Common myeloid progenitor, CD34-positive (primary cell): ENCODE measurements around the gene ZNF638.

Source experiments
- CTCF ChIA-PET: fragments of 350-600 bp; sonication (Branson Sonifier 250); formaldehyde crosslinking; loops from one replicate; lab custom pipeline; 2021; ENCODE audit warnings: antibody characterized with exemption; lab: Charles Lee
- POLR2A ChIA-PET: fragments of 350-600 bp; sonication (Branson Sonifier 250); formaldehyde crosslinking; loops from one replicate; lab custom pipeline; 2021; ENCODE audit warnings: antibody characterized with exemption; lab: Charles Lee
- DNase-seq, 3 donors: peaks; one replicate each; pipeline versions ENCODE4 v3.0.0 to v3.0.0-alpha.2; 2013
- H3K27ac ChIP-seq, 2 experiments: 1 replicate in 1 of 2; 2 replicates in 1 of 2; pipeline ENCODE4 v1.7.0; 2013; ENCODE audit warnings: inconsistent platforms in 2 of 2, low read length in 2 of 2, mild to moderate bottlenecking in 2 of 2, low read depth in 1 of 2, moderate library complexity in 1 of 2; ENCODE audit not compliant: severe bottlenecking in 2 of 2, insufficient read depth in 1 of 2, poor library complexity in 1 of 2
- H3K27me3 ChIP-seq, 5 experiments: replicated peaks in 2 of 5; 1 replicate in 3 of 5; 2 replicates in 2 of 5; pipeline versions ENCODE4 v1.6.1 to v1.7.0; 2013; ENCODE audit warnings: low read length in 4 of 5, mild to moderate bottlenecking in 2 of 5, moderate library complexity in 2 of 5, inconsistent platforms in 1 of 5; ENCODE audit not compliant: insufficient read depth in 5 of 5, control insufficient read depth in 4 of 5
- H3K36me3 ChIP-seq, 4 experiments: 1 replicate in 2 of 4; 2 replicates in 2 of 4; pipeline versions ENCODE4 v1.6.1 to v1.7.0; 2013; ENCODE audit warnings: low read length in 3 of 4, control low read depth in 1 of 4, mild to moderate bottlenecking in 1 of 4; ENCODE audit not compliant: control insufficient read depth in 4 of 4, insufficient read depth in 4 of 4
- H3K4me1 ChIP-seq, 4 experiments: 1 replicate in 3 of 4; 2 replicates in 1 of 4; pipeline versions ENCODE4 v1.6.1 to v1.7.1; 2013; ENCODE audit warnings: low read length in 3 of 4, mild to moderate bottlenecking in 3 of 4, control low read depth in 1 of 4, inconsistent platforms in 1 of 4, moderate library complexity in 1 of 4; ENCODE audit not compliant: control insufficient read depth in 4 of 4, insufficient read depth in 4 of 4; ENCODE audit errors: control extremely low read depth in 1 of 4
- H3K4me3 ChIP-seq, 7 experiments: 1 replicate in 4 of 7; 2 replicates in 3 of 7; pipeline versions ENCODE4 v1.5.1 to v1.7.0; 2013; ENCODE audit warnings: mild to moderate bottlenecking in 7 of 7, low read length in 6 of 7, moderate library complexity in 6 of 7, inconsistent platforms in 2 of 7, low read depth in 2 of 7, control low read depth in 1 of 7; ENCODE audit not compliant: insufficient read depth in 4 of 7, control insufficient read depth in 1 of 7; ENCODE audit errors: extremely low read depth in 1 of 7
- H3K9me3 ChIP-seq, 5 experiments: 1 replicate in 4 of 5; 2 replicates in 1 of 5; pipeline versions ENCODE4 v1.6.1 to v1.7.1; 2013; ENCODE audit warnings: low read length in 4 of 5, mild to moderate bottlenecking in 2 of 5, inconsistent platforms in 1 of 5, low read depth in 1 of 5, moderate library complexity in 1 of 5; ENCODE audit not compliant: control insufficient read depth in 4 of 5, insufficient read depth in 2 of 5; ENCODE audit errors: control extremely low read depth in 1 of 5
- WGBS: methylation state at CpG from one replicate; pipeline ENCODE4 v1.1.5; 2013; ENCODE audit not compliant: insufficient coverage; 5-methylcytosine and 5-hydroxymethylcytosine counted together

ZNF638 gene

DNA sequence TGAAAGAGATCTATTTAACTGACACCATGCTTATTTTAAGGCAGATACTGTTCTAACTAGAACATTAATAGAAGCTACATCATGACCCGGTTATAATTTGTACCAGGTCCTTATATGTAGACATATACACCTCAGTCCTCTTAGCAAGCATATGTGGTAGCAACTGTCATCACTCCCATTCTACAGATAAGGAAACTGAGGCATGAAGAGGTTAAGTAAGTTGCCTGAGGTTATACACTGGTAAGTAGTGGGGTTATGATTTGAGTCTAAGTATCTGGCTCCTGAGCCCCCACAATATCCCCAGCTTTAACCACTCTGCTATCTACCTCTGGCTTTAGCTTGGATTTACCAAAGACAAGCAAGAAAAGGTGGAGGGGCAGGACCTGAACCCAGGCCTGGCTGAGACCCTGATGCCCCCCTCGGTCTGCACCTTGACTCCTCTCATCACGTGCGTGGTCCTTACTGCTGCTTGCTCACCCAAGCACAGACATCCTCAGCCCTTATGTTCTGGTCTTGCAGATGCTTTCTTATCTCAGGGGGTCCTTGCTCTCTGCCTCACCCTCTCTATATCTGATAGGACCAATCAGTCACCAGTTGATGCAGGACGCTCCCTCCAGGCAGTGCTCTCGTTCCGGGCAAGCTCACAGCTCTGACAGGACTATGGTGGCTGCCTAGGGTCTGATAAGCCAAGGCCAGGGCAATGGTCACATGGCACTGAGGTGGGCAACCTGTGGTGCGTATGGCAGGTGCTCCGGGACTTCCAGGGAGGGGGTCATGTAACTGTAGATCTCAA, 125.7 kb downstream of the ZNF638 start:
- no peak for DNase-seq
- H3K27ac ChIP-seq, result no peak overlapping the region
- peaks cover 0 to 37% (median 18%) of the 10 kb centered on the region in 5 experiments for H3K27me3 ChIP-seq
- H3K36me3 ChIP-seq, result no peaks in the 10 kb centered on the region
- ChIA-PET CTCF (interaction anchor here (0.9 to 1.3 kb wide), 2 partner anchors 9 to 11 kb away, joined by 3 read pairs; no protein-coding TSS in a partner anchor), POLR2A (no interaction called here)
- peaks cover 0 to 38% (median 21%) of the 10 kb centered on the region in 4 experiments for H3K4me1 ChIP-seq
- H3K9me3 ChIP-seq, result peaks cover 0 to 5% (median 2%) of the 10 kb centered on the region in 5 experiments
- no peak overlapping the region for H3K4me3 ChIP-seq
- WGBS, result 95% methylated on average over 9 of the region's 9 CpGs

DNA sequence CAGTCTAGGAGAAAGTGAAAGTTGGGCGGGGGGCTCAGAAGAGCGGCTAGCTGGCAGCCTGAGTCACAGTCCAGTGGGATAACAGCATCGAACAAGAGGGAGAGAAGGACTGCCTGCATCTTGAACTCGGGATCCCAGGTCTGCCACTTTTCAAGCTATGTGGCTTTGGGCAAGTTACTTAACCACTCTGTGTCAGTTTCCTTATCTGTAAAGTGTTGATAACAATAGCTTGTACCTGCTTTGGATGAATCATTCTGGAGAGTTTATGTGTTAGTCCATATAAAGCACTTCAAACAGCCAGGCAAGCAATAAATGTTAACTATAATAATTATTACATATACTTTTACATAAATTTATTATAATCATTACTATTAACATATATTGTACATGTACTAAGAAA, 126.3 kb downstream of the ZNF638 start:
- H3K27ac ChIP-seq, result no peak overlapping the region
- H3K36me3 ChIP-seq, result no peaks in the 10 kb centered on the region
- WGBS, result 85% methylated on average over 4 of the region's 4 CpGs
- peaks cover 0 to 36% (median 16%) of the 10 kb centered on the region in 5 experiments for H3K27me3 ChIP-seq
- H3K9me3 ChIP-seq, result peaks cover 0 to 10% (median 8%) of the 10 kb centered on the region in 5 experiments
- ChIA-PET CTCF (interaction anchor here (0.9 kb wide), 1 partner anchor 9 kb away, joined by 3 read pairs; no protein-coding TSS in a partner anchor), POLR2A (no interaction called here)
- H3K4me1 ChIP-seq, result peaks cover 0 to 32% (median 15%) of the 10 kb centered on the region in 4 experiments
- no peak for DNase-seq
- no peak overlapping the region for H3K4me3 ChIP-seq

DNA sequence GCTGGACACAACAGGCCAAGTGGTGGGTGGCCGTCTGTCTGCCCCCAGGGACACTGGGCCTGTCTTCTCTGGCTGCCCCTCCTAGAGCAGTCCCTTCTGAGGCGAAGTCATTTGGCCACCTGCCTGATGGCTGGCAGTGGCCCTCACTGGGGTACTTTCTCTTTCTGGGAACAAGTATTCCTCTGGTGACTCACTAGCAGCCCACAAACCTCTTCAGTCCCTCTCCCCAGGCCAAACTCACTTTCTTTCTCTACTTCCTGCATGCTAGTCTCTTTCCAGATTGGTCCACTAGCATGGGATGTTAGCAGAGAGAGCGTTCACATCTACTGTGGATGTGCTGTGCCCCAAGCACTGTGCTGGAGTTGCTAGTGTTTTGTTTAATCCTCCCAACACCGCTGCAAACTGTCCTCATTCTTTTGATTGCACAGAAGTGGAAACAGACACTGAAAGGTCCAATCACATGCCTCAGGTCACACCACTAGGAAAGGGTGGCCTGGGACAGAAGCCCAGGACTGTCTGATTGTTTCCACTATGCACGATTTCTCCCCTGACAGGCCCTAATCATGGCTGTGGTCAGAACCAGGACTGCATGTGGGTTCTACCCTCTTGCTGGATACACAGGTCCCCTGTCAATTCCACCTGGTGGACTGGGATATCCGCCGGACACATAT, 127.0 kb downstream of the ZNF638 start:
- WGBS, result 96% methylated on average over 7 of the region's 7 CpGs
- ChIA-PET POLR2A (no interaction called here), CTCF (interaction anchor here (0.9 kb wide), 1 partner anchor 10 kb away, joined by 3 read pairs; no protein-coding TSS in a partner anchor)
- Histone ChIP-seq H3K27me3 (peaks cover 0 to 37% (median 16%) of the 10 kb centered on the region in 5 experiments), H3K4me1 (peaks cover 0 to 26% (median 10%) of the 10 kb centered on the region in 4 experiments), H3K27ac (no peak overlapping the region), H3K36me3 (no peaks in the 10 kb centered on the region), H3K9me3 (peaks cover 0 to 15% (median 11%) of the 10 kb centered on the region in 5 experiments), H3K4me3 (no peak overlapping the region)
- DNase-seq, result peak in 2 of 3 donors; percentile 28

DNA sequence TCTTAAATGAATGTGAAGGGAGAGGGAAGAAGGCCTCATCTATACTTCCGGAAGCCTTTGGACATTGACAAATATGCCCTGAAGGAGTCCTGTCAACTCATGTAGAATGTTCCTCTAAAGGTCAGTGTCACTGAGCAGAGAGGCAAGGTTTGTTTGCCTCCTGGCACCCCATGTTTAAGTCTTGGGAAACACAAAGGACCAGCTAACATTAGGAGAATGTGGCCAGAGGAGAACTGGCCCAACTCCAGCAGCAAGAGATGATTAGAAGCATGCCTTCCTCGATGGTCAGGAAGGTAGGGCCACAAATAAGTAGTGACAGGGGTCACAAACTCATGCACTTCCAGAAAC, 127.5 kb downstream of the ZNF638 start:
- POLR2A ChIA-PET, result no interaction called here
- Histone ChIP-seq H3K27me3 (peaks cover 0 to 37% (median 13%) of the 10 kb centered on the region in 5 experiments), H3K4me1 (peaks cover 0 to 20% (median 5%) of the 10 kb centered on the region in 4 experiments), H3K9me3 (peaks cover 0 to 15% (median 11%) of the 10 kb centered on the region in 5 experiments), H3K4me3 (no peak overlapping the region), H3K27ac (no peak overlapping the region), H3K36me3 (no peaks in the 10 kb centered on the region)
- CTCF ChIA-PET, result interaction anchor here (0.8 to 4.1 kb wide), 2 partner anchors 9 to 160 kb away, joined by 4 to 20 read pairs; no protein-coding TSS in a partner anchor
- WGBS, result 100% methylated on average over 2 of the region's 2 CpGs
- DNase-seq, result no peak

DNA sequence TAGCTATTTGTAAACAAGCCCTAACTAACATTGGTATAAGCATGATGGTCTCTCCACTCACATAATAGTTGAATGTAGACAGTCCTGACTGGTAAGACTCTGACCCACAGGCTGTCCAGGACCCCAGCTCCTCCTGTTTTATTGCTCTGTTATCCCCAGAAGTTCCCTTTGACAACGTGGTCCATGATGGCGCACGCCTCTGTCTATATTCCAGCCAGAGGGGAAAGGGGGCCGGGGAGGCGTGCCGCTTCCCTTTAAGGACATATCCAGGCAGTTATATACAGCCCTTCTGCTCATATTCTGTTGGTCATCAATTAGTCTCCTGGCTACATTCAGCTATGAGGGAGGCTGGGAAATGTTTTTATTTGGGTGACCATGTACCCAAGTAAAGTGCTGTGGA, 128.5 kb downstream of the ZNF638 start:
- DNase-seq, result no peak
- Histone ChIP-seq H3K27me3 (peaks cover 0 to 37% (median 9%) of the 10 kb centered on the region in 5 experiments), H3K36me3 (no peaks in the 10 kb centered on the region), H3K4me1 (peaks cover 0 to 13% (median under 1%) of the 10 kb centered on the region in 4 experiments), H3K27ac (no peak overlapping the region), H3K9me3 (peaks cover 0 to 15% (median 11%) of the 10 kb centered on the region in 5 experiments), H3K4me3 (no peak overlapping the region)
- 100% methylated on average over 3 of the region's 6 CpGs for WGBS
- ChIA-PET POLR2A (no interaction called here), CTCF (interaction anchor here (1.5 to 4.1 kb wide), 3 partner anchors 9 to 19 kb away, joined by 4 to 20 read pairs (median 6); no protein-coding TSS in a partner anchor)

DNA sequence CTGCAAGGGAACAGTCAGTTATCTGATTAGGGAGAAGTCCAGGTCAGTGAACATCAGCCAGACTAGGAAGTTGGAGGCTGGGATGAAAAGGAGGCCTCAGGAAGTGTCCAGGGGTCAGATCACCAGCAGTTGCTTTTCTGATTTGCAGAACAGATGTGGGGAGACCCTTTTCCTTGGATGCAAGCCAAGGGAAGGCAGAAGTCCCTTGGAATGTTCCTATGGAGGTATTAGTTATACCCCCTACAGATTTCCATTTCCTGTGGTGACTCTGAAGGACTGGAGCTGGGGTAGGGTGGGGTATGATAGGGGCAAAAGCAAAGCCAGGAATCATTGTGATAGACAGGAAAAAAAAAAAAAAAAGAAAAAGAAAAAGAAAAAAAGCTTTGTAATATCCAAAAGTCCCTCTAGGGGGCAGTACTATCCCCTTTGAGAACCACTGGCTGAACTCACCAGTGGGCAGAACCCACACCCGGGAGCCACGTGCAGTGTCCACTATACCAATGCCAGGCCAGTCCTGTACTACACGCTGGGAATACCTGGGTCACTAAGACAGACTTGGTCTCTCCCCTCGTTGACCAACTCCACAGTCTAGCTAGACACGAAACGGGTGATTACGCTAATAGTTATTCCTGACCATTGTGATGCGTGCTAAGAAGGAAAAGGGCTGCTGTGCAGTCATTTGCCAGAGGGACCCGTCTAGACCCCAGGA, 129.2 kb downstream of the ZNF638 start:
- Histone ChIP-seq H3K4me3 (no peak overlapping the region), H3K27ac (no peak overlapping the region), H3K4me1 (peaks cover 0 to 8% (median 2%) of the 10 kb centered on the region in 4 experiments), H3K27me3 (peaks cover 0 to 37% (median 16%) of the 10 kb centered on the region in 5 experiments), H3K9me3 (peaks cover 0 to 15% (median 11%) of the 10 kb centered on the region in 5 experiments), H3K36me3 (no peaks in the 10 kb centered on the region)
- CTCF ChIA-PET, result interaction anchor here (0.7 to 4.1 kb wide), 10 partner anchors 8 to 1121 kb away, joined by 3 to 20 read pairs (median 4); partner anchors contain the start of gene DYSF
- no peak for DNase-seq
- 74% methylated on average over 9 of the region's 9 CpGs for WGBS
- POLR2A ChIA-PET, result interaction anchor here (0.5 kb wide), 1 partner anchor 174 kb away, joined by 5 read pairs; no protein-coding TSS in a partner anchor
